H1 (cell line): ENCODE results near the gene KRTAP29-1. TPM values are rescaled to one million over a fixed set of nuclear protein-coding genes. Genes with fewer than 3 reads are reported as not detected.

Experiments
- CTCF ChIA-PET: fragments of 300-600 bp; sonication (Branson Sonifier 250); formaldehyde crosslinking; loops from one replicate; lab custom pipeline; 2021; ENCODE audit not compliant: partially characterized antibody; lab: Charles Lee
- POLR2A ChIA-PET: fragments of 300-600 bp; sonication (Branson Sonifier 250); formaldehyde crosslinking; loops from one replicate; lab custom pipeline; 2021; ENCODE audit warnings: inconsistent platforms; ENCODE audit not compliant: partially characterized antibody; lab: Charles Lee
- DNase-seq, 2 experiments: peaks; one replicate each; pipeline versions ENCODE4 v3.0.0 to v3.0.0-alpha.2; 2010 to 2022; ENCODE audit warnings: low spot score in 2 of 2, low read depth in 1 of 2, mixed read lengths in 1 of 2
- FAIRE-seq: peaks from 2 replicates; lab custom pipeline; 2011; peaks lifted over from hg19 to GRCh38; lab: Jason Lieb, UNC
- H2AFZ ChIP-seq: 2 replicates; pipeline ENCODE4 v1.8.1; 2012; ENCODE audit warnings: low read length, inconsistent platforms
- H2AK5ac ChIP-seq: 2 replicates; pipeline ENCODE4 v1.6.1; 2013; ENCODE audit warnings: low read depth, low read length
- H2BK120ac ChIP-seq: replicated peaks from 2 replicates; pipeline ENCODE3; 2013; ENCODE audit warnings: low read depth, low read length, inconsistent platforms
- H2BK12ac ChIP-seq: 2 replicates; pipeline ENCODE4 v1.6.1; 2013; ENCODE audit warnings: low read depth, low read length
- H2BK15ac ChIP-seq: 2 replicates; pipeline ENCODE4 v1.6.1; 2013; ENCODE audit warnings: low read length
- H2BK20ac ChIP-seq: 2 replicates; pipeline ENCODE4 v1.6.1; 2013; ENCODE audit warnings: low read length
- H2BK5ac ChIP-seq: 2 replicates; pipeline ENCODE4 v1.6.1; 2013; ENCODE audit warnings: low read depth, low read length
- H3K14ac ChIP-seq: 2 replicates; pipeline ENCODE4 v1.6.1; 2013; ENCODE audit warnings: inconsistent platforms; ENCODE audit not compliant: insufficient read length
- H3K18ac ChIP-seq: 2 replicates; pipeline ENCODE4 v1.6.1; 2013; ENCODE audit warnings: low read length; ENCODE audit errors: extremely low read depth
- H3K23ac ChIP-seq: 2 replicates; pipeline ENCODE4 v1.6.1; 2013; ENCODE audit warnings: inconsistent platforms; ENCODE audit not compliant: insufficient read length
- H3K23me2 ChIP-seq: 2 replicates; pipeline ENCODE4 v1.6.1; 2013; ENCODE audit warnings: low read depth, low read length
- H3K27ac ChIP-seq: 2 replicates; pipeline ENCODE4 v1.6.1; 2011; ENCODE audit warnings: low read depth, low read length, inconsistent platforms
- H3K27me3 ChIP-seq, 4 experiments: replicated peaks in 1 of 4; 1 replicate in 1 of 4; 2 replicates in 3 of 4; pipeline versions ENCODE4 v1.6.1 to v1.8.1; 2011 to 2013; ENCODE audit warnings: low read length in 3 of 4, mild to moderate bottlenecking in 3 of 4, inconsistent platforms in 2 of 4, mixed read lengths in 2 of 4, moderate library complexity in 1 of 4; ENCODE audit not compliant: control insufficient read depth in 3 of 4, insufficient read depth in 3 of 4; ENCODE audit errors: extremely low read depth in 1 of 4
- H3K36me3 ChIP-seq, 4 experiments: 2 replicates each; pipeline versions ENCODE4 v1.6.1 to v1.8.1; 2011 to 2013; ENCODE audit warnings: mild to moderate bottlenecking in 4 of 4, low read length in 3 of 4, moderate library complexity in 2 of 4, control low read depth in 1 of 4, inconsistent platforms in 1 of 4; ENCODE audit not compliant: insufficient read depth in 4 of 4, control insufficient read depth in 2 of 4
- H3K4ac ChIP-seq: replicated peaks from 2 replicates; pipeline ENCODE3; 2013; ENCODE audit warnings: low read length, low read depth, mixed read lengths, inconsistent platforms; ENCODE audit not compliant: insufficient read length
- H3K4me1 ChIP-seq, 4 experiments: replicated peaks in 1 of 4; 1 replicate in 1 of 4; 2 replicates in 3 of 4; pipeline versions ENCODE4 v1.6.1 to v1.8.1; 2011 to 2013; ENCODE audit warnings: low read length in 3 of 4, inconsistent platforms in 2 of 4, mixed read lengths in 1 of 4; ENCODE audit not compliant: insufficient read depth in 4 of 4, control insufficient read depth in 3 of 4
- H3K4me2 ChIP-seq, 2 experiments: 2 replicates each; pipeline versions ENCODE4 v1.6.1 to v1.8.1; 2011 to 2013; ENCODE audit warnings: low read depth in 2 of 2, low read length in 2 of 2, control low read depth in 1 of 2, inconsistent platforms in 1 of 2, mild to moderate bottlenecking in 1 of 2; ENCODE audit not compliant: insufficient read depth in 1 of 2
- H3K4me3 ChIP-seq, 4 experiments: fragments of 200-600, 300-600 bp in 1 of 4; sonication (generic), shearing (Covaris generic), sonication (Bioruptor Twin) in 1 of 4; 2 replicates each; pipeline versions ENCODE4 v1.5.1 to v1.8.1; 2011 to 2016; ENCODE audit warnings: low read length in 4 of 4, low read depth in 3 of 4, control low read depth in 2 of 4, inconsistent platforms in 2 of 4, mild to moderate bottlenecking in 2 of 4, mixed read lengths in 1 of 4, moderate library complexity in 1 of 4; ENCODE audit not compliant: insufficient read depth in 2 of 4; ENCODE audit errors: extremely low read depth in 1 of 4
- H3K56ac ChIP-seq: replicated peaks from 2 replicates; pipeline ENCODE3; 2013; ENCODE audit warnings: low read depth, mild to moderate bottlenecking, mixed read lengths, low read length, inconsistent platforms; ENCODE audit not compliant: insufficient read length
- H3K79me1 ChIP-seq: 2 replicates; pipeline ENCODE4 v1.6.1; 2013; ENCODE audit warnings: low read depth, low read length, control low read depth
- H3K79me2 ChIP-seq, 2 experiments: 2 replicates each; pipeline versions ENCODE4 v1.6.1 to v1.8.1; 2012 to 2013; ENCODE audit warnings: low read length in 2 of 2, mild to moderate bottlenecking in 2 of 2, inconsistent platforms in 1 of 2; ENCODE audit not compliant: insufficient read depth in 2 of 2, control insufficient read depth in 1 of 2
- H3K9ac ChIP-seq, 4 experiments: replicated peaks in 1 of 4; 1 replicate in 1 of 4; 2 replicates in 3 of 4; pipeline versions ENCODE4 v1.6.1 to v1.8.1; 2011 to 2013; ENCODE audit warnings: low read depth in 3 of 4, low read length in 3 of 4, control low read depth in 2 of 4, mild to moderate bottlenecking in 2 of 4, moderate library complexity in 2 of 4, inconsistent platforms in 1 of 4; ENCODE audit errors: extremely low read depth in 1 of 4
- H3K9me3 ChIP-seq, 2 experiments: 2 replicates each; pipeline versions ENCODE4 v1.6.1 to v1.8.1; 2012 to 2013; ENCODE audit warnings: mild to moderate bottlenecking in 2 of 2, moderate library complexity in 2 of 2, control low read depth in 1 of 2, inconsistent platforms in 1 of 2, low read depth in 1 of 2, low read length in 1 of 2, mixed read lengths in 1 of 2; ENCODE audit not compliant: insufficient read depth in 2 of 2
- H4K20me1 ChIP-seq, 2 experiments: replicated peaks in 1 of 2; 2 replicates each; pipeline versions ENCODE3 to v1.8.1; 2011 to 2013; ENCODE audit warnings: inconsistent platforms in 2 of 2, low read length in 2 of 2, mild to moderate bottlenecking in 1 of 2; ENCODE audit not compliant: insufficient read depth in 2 of 2, control insufficient read depth in 1 of 2
- H4K5ac ChIP-seq: 2 replicates; pipeline ENCODE4 v1.6.1; 2013; ENCODE audit warnings: low read length, low read depth, mixed read lengths, inconsistent platforms; ENCODE audit not compliant: insufficient read length
- H4K8ac ChIP-seq: 2 replicates; pipeline ENCODE4 v1.8.0; 2013; ENCODE audit warnings: mild to moderate bottlenecking, moderate library complexity, low read length, inconsistent platforms; ENCODE audit not compliant: insufficient read depth; ENCODE audit errors: extremely low read depth
- H4K91ac ChIP-seq: replicated peaks from 2 replicates; pipeline ENCODE3; 2013; ENCODE audit warnings: low read length, mixed read lengths, inconsistent platforms; ENCODE audit not compliant: insufficient read length
- ASH2L ChIP-seq: fragments of 200-600, 300-600 bp; sonication (generic); IDR thresholded peaks from one replicate; pipeline ENCODE4 v1.7.1; 2017; ENCODE audit warnings: low read length
- BCL11A ChIP-seq, 2 experiments: IDR thresholded peaks; one replicate each; pipeline ENCODE4 v1.6.1; 2011; ENCODE audit warnings: low read depth in 2 of 2, low read length in 2 of 2, mild to moderate bottlenecking in 2 of 2
- CTBP2 ChIP-seq: IDR thresholded peaks from 2 replicates; pipeline ENCODE4 v1.7.0; 2011; ENCODE audit warnings: borderline replicate concordance, mild to moderate bottlenecking, moderate library complexity, mixed read lengths, low read length; ENCODE audit not compliant: insufficient read depth, insufficient read length
- HDAC2 ChIP-seq, 2 experiments: fragments of 300-600 bp in 1 of 2; sonication (generic) in 1 of 2; IDR thresholded peaks; 2 replicates each; pipeline ENCODE4 v1.6.1; 2011 to 2012; ENCODE audit warnings: low read depth in 2 of 2, low read length in 2 of 2, mild to moderate bottlenecking in 2 of 2, moderate library complexity in 2 of 2, borderline replicate concordance in 1 of 2, inconsistent platforms in 1 of 2
- JUN ChIP-seq: IDR thresholded peaks from 2 replicates; pipeline ENCODE4 v1.6.1; 2011; ENCODE audit warnings: low read depth, mild to moderate bottlenecking, improper control_type of control experiment, low read length
- KDM4A ChIP-seq: IDR thresholded peaks from one replicate; pipeline ENCODE4 v1.7.1; 2012; ENCODE audit warnings: low read depth, mild to moderate bottlenecking, moderate library complexity, low read length, inconsistent platforms; ENCODE audit not compliant: severe bottlenecking
- POLR2A ChIP-seq, 2 experiments: IDR thresholded peaks; 1 replicate in 1 of 2; 2 replicates in 1 of 2; pipeline ENCODE4 v1.6.1; 2011; ENCODE audit warnings: low read depth in 2 of 2, low read length in 2 of 2, mild to moderate bottlenecking in 2 of 2; ENCODE audit errors: control extremely low read depth in 1 of 2
- POU5F1 ChIP-seq: IDR thresholded peaks from 2 replicates; pipeline ENCODE4 v1.6.1; 2011; ENCODE audit warnings: low read depth, mild to moderate bottlenecking, low read length, moderate library complexity
- RBBP5 ChIP-seq: IDR thresholded peaks from 2 replicates; pipeline ENCODE4 v1.7.1; 2012; ENCODE audit warnings: low read depth, mild to moderate bottlenecking, inconsistent platforms, low read length, moderate library complexity, borderline replicate concordance
- SIX5 ChIP-seq: IDR thresholded peaks from 2 replicates; pipeline ENCODE4 v1.6.1; 2011; ENCODE audit warnings: mild to moderate bottlenecking, low read depth, low read length
- YY1 ChIP-seq: IDR thresholded peaks from 2 replicates; pipeline ENCODE4 v1.6.1; 2011; ENCODE audit warnings: low read depth, mild to moderate bottlenecking, low read length
- WGBS, 2 experiments: shearing (Covaris generic) in 1 of 2; methylation state at CpG; one replicate each; pipeline versions ENCODE4 v1.1.6 to v1.1.7; 2013 to 2015; ENCODE audit warnings: low lambda C conversion rate in 2 of 2, mixed read lengths in 2 of 2, inconsistent platforms in 1 of 2, low coverage in 1 of 2, missing lambda C conversion rate in 1 of 2; ENCODE audit not compliant: insufficient replicate concordance in 2 of 2, insufficient coverage in 1 of 2, insufficient read length in 1 of 2; ENCODE audit errors: extremely low coverage in 1 of 2, missing lambda C conversion rate in 1 of 2; 5-methylcytosine and 5-hydroxymethylcytosine counted together
- polyA plus RNA-seq, 7 experiments: library from polyadenylated mRNA; depleted of rRNA in 3 of 7; stranded (reverse) in 5 of 7; unstranded in 2 of 7; fragments of >200 nt in 5 of 7; fragments of 200-250 nt in 2 of 7; gene quantifications; 1 replicate in 5 of 7; 2 replicates in 1 of 7; 4 replicates in 1 of 7; pipeline versions ENCODE4 v1.2.1 to v1.2.3, GENCODE V29; 2011 to 2013; ENCODE audit warnings: missing spikeins in 2 of 7, mixed read lengths in 2 of 7
- total RNA-seq: library from RNA; stranded (reverse); fragmentation: NEBNext Ultra II Directional; extraction: Animal tissue kit (Norgen Biotek cat#: 25700); gene quantifications from 2 replicates; pipeline ENCODE4 v1.2.1, GENCODE V29; 2021
- TF ChIP-seq, protein P1 (sequence below): IDR thresholded peaks from 2 replicates; pipeline ENCODE4 v1.6.1; 2011; ENCODE audit warnings: low read length, improper control_type of control experiment

Gene KRTAP29-1
- total and polyA plus RNA-seq, 2 of the 8 experiments (the other 6 are each of a cell fraction or from before 2014, with no cell fraction given): not detected

DNA sequence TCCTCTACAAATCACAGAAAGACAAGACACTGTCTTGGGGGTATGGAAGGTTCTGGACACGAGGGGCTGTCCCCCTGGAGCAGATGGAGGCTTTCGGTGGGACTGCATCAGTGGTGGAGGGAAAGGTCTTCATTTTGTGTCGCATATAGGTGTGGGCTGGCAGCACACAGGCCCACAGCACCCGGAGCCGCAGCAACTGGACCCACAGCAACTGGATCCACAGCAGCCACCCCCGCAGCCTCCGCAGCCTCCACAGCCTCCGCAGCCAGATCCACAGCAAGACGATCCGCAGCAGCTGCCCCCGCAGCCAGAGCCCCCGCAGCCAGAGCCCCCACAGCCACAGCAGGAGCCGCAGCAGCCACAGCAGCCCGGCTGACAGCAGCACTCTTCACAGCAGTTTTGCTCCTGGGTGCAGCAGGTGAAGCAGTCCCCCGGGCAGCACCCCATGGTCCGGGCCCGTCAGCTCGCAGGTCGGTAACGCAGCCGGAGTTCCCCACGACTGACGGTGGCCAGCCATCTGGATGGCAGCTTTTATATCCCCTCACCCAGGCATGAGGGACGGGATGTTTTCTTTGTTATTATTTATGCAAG is 12.6 kb upstream of the KRTAP29-1 start, which contains the start of gene KRTAP17-1:
TSS of gene KRTAP17-1 (minus strand) at position 507 of the 591 bp plus-strand sequence. CDS start at position 447, 60 bp downstream.
- 90% methylated on average over 24 of the region's 24 CpGs; no CpG with 5 or more reads in 1 of the 2 experiments for WGBS, 2 experiments
- no peak within 1 kb of the TSS for H3K9ac ChIP-seq
- no peak within 1 kb of the TSS for H3K4me3 ChIP-seq
- no peak within 1 kb of the TSS for H2BK5ac ChIP-seq
- H3K27ac ChIP-seq: no peak within 1 kb of the TSS
- ChIA-PET POLR2A (no interaction called here), CTCF (interaction anchor here (2.7 to 3.5 kb wide), 2 partner anchors 8 to 14 kb away, joined by 9 to 31 read pairs; no protein-coding TSS in a partner anchor)
- no peaks in the 10 kb centered on the region for H4K20me1 ChIP-seq
- no peaks in the 10 kb centered on the region for H3K36me3 ChIP-seq
- DNase-seq (no peak), FAIRE-seq (no peak)
- no peak within 1 kb of the TSS for H2BK12ac ChIP-seq
- H3K23ac ChIP-seq: no peak within 1 kb of the TSS
- no peak within 1 kb of the TSS for H2BK15ac ChIP-seq
- H3K56ac ChIP-seq: no peak within 1 kb of the TSS
- H3K79me1 ChIP-seq: no peaks in the 10 kb centered on the region
- no peak within 1 kb of the TSS for H2AFZ ChIP-seq
- H3K9me3 ChIP-seq: 0 out of 4 replicates have a peak, but pooled peaks cover 0 to 5% of the 10 kb centered on the region in 2 experiments
- no peaks in the 10 kb centered on the region for H3K27me3 ChIP-seq
- H3K4me2 ChIP-seq: no peak within 1 kb of the TSS
- H3K18ac ChIP-seq: no peak within 1 kb of the TSS
- no peak within 1 kb of the TSS for H4K91ac ChIP-seq
- H3K14ac ChIP-seq: no peak within 1 kb of the TSS
- H4K5ac ChIP-seq: no peak within 1 kb of the TSS
- H3K4me1 ChIP-seq: 0 out of 7 replicates have a peak, but pooled peaks cover 0 to 2% (median 0%) of the 10 kb centered on the region in 4 experiments
- no peaks in the 10 kb centered on the region for H3K23me2 ChIP-seq
- H4K8ac ChIP-seq: peak within 1 kb of the TSS; percentile 48; the same call in 1 of the 2 replicates
- H2BK120ac ChIP-seq: no peak within 1 kb of the TSS
- no peak within 1 kb of the TSS for H3K4ac ChIP-seq
- no peak within 1 kb of the TSS for H2BK20ac ChIP-seq
- no peak within 1 kb of the TSS for H2AK5ac ChIP-seq
- no peaks in the 10 kb centered on the region for H3K79me2 ChIP-seq
- TF ChIP-seq KDM4A: no peak
- no peak for TF ChIP-seq POLR2A (IDR thresholded peaks at IDR 0.05; ENCODE audit: control extremely low read depth in 1 of 2, low read depth in 2 of 2, low read length in 2 of 2)
- TF ChIP-seq CTBP2: no peak
- TF ChIP-seq JUN: no peak
- no peak for TF ChIP-seq SIX5
- no peak for TF ChIP-seq HDAC2 (IDR thresholded peaks at IDR 0.05; ENCODE audit: borderline replicate concordance in 1 of 2, low read depth in 2 of 2, low read length in 2 of 2)
- no peak for TF ChIP-seq BCL11A (IDR thresholded peaks at IDR 0.05; ENCODE audit: low read depth in 2 of 2, low read length in 2 of 2)
- TF ChIP-seq RBBP5: no peak
- TF ChIP-seq, protein P1, sequence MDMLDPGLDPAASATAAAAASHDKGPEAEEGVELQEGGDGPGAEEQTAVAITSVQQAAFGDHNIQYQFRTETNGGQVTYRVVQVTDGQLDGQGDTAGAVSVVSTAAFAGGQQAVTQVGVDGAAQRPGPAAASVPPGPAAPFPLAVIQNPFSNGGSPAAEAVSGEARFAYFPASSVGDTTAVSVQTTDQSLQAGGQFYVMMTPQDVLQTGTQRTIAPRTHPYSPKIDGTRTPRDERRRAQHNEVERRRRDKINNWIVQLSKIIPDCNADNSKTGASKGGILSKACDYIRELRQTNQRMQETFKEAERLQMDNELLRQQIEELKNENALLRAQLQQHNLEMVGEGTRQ: no peak
- no peak for TF ChIP-seq POU5F1
- no peak for TF ChIP-seq YY1
- no peak for TF ChIP-seq ASH2L
